ENCODE results near the gene KARS1. TPM values are rescaled to one million over a fixed set of nuclear protein-coding genes. Genes with fewer than 3 reads are reported as not detected.

KARS1 gene
- total RNA-seq, 4 donors from 2014 or later, result 183 to 251 (median 206) TPM

- ATAC-seq (peak; percentile 43 to 54), DNase-seq (peak; percentile 7 to 22)
- Histone ChIP-seq H3K4me3 (no peak overlapping the region), H3K27ac (peak overlapping the region; percentile 63 to 68 (median 65)), H3K36me3 (no peaks in the 10 kb centered on the region), H3K4me1 (peaks cover 12 to 31% of the 10 kb centered on the region in 2 donors), H3K27me3 (no peaks in the 10 kb centered on the region), H3K9me3 (no peaks in the 10 kb centered on the region)
- TF ChIP-seq CTCF (IDR thresholded peaks at IDR 0.05 in 4 of 5, conservative IDR thresholded peaks at IDR 0.05 in 1 of 5), result peak in 1 of 5 experiments; percentile 4
- no peak for TF ChIP-seq POLR2A (IDR thresholded peaks at IDR 0.05)
- intact Hi-C loops (cut with DNase I; ENCODE audit: low total_unique reads) (no loop called here), in situ Hi-C loops (cut with MboI; ENCODE audit: low sequenced_read_pairs in 4 of 4) (no loop called here)
These were observed 56.3 kb downstream of the KARS1 start for GRCh38 chr16:75590920-75591843.

GRCh38 chr16:75589306-75589705 is 58.2 kb downstream of the KARS1 start:
- intact Hi-C loops (cut with DNase I; ENCODE audit: low total_unique reads) (no loop called here), in situ Hi-C loops (cut with MboI; ENCODE audit: low sequenced_read_pairs in 4 of 4) (no loop called here)
- ATAC-seq (peak in 1 of 2 donors; percentile 32), DNase-seq (no peak)
- TF ChIP-seq CTCF (IDR thresholded peaks at IDR 0.05 in 4 of 5, conservative IDR thresholded peaks at IDR 0.05 in 1 of 5) (no peak), POLR2A (IDR thresholded peaks at IDR 0.05) (no peak)
- Histone ChIP-seq H3K4me1 (peaks cover 12 to 31% of the 10 kb centered on the region in 2 donors), H3K36me3 (no peaks in the 10 kb centered on the region), H3K9me3 (no peaks in the 10 kb centered on the region), H3K4me3 (no peak overlapping the region), H3K27ac (peak overlapping the region; percentile 54 to 66 (median 64)), H3K27me3 (no peaks in the 10 kb centered on the region)

- in situ Hi-C loops (cut with MboI; ENCODE audit: low sequenced_read_pairs in 4 of 4), result no loop called here
- Histone ChIP-seq H3K4me3 (no peak overlapping the region), H3K36me3 (no peaks in the 10 kb centered on the region), H3K9me3 (no peaks in the 10 kb centered on the region), H3K27ac (peak overlapping the region; percentile 54 to 66 (median 64)), H3K27me3 (no peaks in the 10 kb centered on the region), H3K4me1 (peaks cover 12 to 29% of the 10 kb centered on the region in 2 donors)
- intact Hi-C loops (cut with DNase I; ENCODE audit: low total_unique reads), result no loop called here
- no peak for DNase-seq
- no peak for TF ChIP-seq POLR2A (IDR thresholded peaks at IDR 0.05)
- no peak for TF ChIP-seq CTCF (IDR thresholded peaks at IDR 0.05 in 4 of 5, conservative IDR thresholded peaks at IDR 0.05 in 1 of 5)
- no peak for ATAC-seq
These were observed 58.7 kb downstream of the KARS1 start for GRCh38 chr16:75588716-75589115.

- Histone ChIP-seq H3K9me3 (no peaks in the 10 kb centered on the region), H3K27me3 (no peaks in the 10 kb centered on the region), H3K36me3 (peaks cover 0 to 11% of the 10 kb centered on the region in 2 donors), H3K4me3 (no peak overlapping the region), H3K4me1 (peaks cover 0 to 1% of the 10 kb centered on the region in 2 donors), H3K27ac (no peak overlapping the region)
- DNase-seq (no peak), ATAC-seq (no peak)
- in situ Hi-C loops (cut with MboI; ENCODE audit: low sequenced_read_pairs in 4 of 4), result no loop called here
- intact Hi-C loops (cut with DNase I; ENCODE audit: low total_unique reads), result loop anchor here (5.0 kb wide), 1 partner anchor 33 kb away; no protein-coding TSS in a partner anchor
- TF ChIP-seq POLR2A (IDR thresholded peaks at IDR 0.05), result no peak
- no peak for TF ChIP-seq CTCF (IDR thresholded peaks at IDR 0.05 in 4 of 5, conservative IDR thresholded peaks at IDR 0.05 in 1 of 5)
These were observed 63.4 kb downstream of the KARS1 start for GRCh38 chr16:75584108-75584507.
